ENCODE results near the gene C1orf226.
A peak's percentile ranks its signal among the peaks of the same experiment; 100 is the strongest.

Gene C1orf226

GRCh38 chr1:162365284-162366020 lies 16.1 kb upstream of the C1orf226 start:
- DNase-seq (ENCODE audit: low read depth) = no peak

GRCh38 chr1:162366149-162366548 lies 15.4 kb upstream of the C1orf226 start:
- peak; percentile 72 for DNase-seq (ENCODE audit: low read depth)

- DNase-seq (ENCODE audit: low read depth) = no peak
These were observed 14.9 kb upstream of the C1orf226 start for GRCh38 chr1:162366671-162367070.

DNA sequence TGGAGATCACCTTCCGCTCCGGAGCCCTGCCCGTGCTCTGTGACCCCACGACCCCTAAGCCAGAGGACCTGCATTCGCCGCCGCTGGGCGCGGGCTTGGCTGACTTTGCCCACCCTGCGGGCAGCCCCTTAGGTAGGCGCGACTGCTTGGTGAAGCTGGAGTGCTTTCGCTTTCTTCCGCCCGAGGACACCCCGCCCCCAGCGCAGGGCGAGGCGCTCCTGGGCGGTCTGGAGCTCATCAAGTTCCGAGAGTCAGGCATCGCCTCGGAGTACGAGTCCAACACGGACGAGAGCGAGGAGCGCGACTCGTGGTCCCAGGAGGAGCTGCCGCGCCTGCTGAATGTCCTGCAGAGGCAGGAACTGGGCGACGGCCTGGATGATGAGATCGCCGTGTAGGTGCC lies 14.5 kb upstream of the C1orf226 start:
- DNase-seq (ENCODE audit: low read depth) = peak; percentile 34

DNA sequence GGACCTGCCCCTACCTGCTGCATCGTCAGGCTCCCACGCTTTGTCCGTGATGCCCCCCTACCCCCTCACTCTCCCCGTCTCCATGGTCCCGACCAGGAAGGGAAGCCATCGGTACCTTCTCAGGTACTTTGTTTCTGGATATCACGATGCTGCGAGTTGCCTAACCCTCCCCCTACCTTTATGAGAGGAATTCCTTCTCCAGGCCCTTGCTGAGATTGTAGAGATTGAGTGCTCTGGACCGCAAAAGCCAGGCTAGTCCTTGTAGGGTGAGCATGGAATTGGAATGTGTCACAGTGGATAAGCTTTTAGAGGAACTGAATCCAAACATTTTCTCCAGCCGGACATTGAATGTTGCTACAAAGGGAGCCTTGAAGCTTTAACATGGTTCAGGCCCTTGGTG lies 13.8 kb upstream of the C1orf226 start:
- DNase-seq (ENCODE audit: low read depth) = no peak

DNA sequence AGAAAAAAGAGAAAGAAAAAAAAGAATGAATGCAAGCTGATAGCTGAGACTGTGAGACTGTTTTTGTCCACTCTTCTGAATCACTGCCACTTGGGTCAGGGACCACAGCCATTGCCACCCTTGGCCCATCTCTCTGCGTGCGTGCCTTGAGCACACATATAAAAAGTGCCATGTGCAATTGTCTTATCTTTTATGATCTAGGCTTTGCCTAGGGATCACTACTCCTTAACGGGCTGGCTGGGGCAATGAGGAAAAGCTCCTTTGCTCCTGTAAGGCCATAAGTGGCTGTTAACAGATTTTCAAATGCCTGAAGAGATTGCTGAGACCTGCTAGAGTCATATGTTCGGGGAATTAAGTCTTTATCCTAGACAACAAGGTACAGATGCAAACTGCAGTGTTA lies 13.1 kb upstream of the C1orf226 start:
- no peak for DNase-seq (ENCODE audit: low read depth)

DNA sequence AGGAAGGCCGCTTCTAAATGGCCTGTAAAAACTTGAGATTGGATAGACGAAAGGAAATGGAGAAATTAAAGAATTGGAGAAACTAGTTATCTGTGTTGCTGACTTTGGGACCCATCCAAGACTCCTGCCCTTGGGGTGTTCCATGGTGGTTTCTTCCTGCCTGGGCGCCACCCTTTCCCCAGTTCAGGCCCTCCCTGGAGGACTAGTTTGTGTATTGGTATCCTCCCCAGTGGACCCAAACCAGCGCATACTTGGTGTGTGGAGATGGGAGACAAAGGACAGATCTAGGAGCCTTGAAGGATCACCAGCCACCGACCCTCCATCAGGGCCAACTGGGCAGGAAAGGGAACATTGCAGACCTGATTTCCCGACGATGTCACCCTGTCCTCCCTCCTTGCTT lies 12.0 kb upstream of the C1orf226 start:
- DNase-seq (ENCODE audit: low read depth) = no peak

GRCh38 chr1:162370161-162370560 lies 11.4 kb upstream of the C1orf226 start:
- no peak for DNase-seq (ENCODE audit: low read depth)

GRCh38 chr1:162370721-162371120 lies 10.8 kb upstream of the C1orf226 start:
- DNase-seq (ENCODE audit: low read depth) = no peak

- peak; percentile 40 for DNase-seq (ENCODE audit: low read depth)
These were observed 9.9 kb upstream of the C1orf226 start for GRCh38 chr1:162371611-162372010.

- DNase-seq (ENCODE audit: low read depth) = peak; percentile 66
These were observed 9.1 kb upstream of the C1orf226 start for GRCh38 chr1:162372159-162373071.

GRCh38 chr1:162373072-162373427 lies 8.5 kb upstream of the C1orf226 start:
- DNase-seq (ENCODE audit: low read depth) = no peak

DNA sequence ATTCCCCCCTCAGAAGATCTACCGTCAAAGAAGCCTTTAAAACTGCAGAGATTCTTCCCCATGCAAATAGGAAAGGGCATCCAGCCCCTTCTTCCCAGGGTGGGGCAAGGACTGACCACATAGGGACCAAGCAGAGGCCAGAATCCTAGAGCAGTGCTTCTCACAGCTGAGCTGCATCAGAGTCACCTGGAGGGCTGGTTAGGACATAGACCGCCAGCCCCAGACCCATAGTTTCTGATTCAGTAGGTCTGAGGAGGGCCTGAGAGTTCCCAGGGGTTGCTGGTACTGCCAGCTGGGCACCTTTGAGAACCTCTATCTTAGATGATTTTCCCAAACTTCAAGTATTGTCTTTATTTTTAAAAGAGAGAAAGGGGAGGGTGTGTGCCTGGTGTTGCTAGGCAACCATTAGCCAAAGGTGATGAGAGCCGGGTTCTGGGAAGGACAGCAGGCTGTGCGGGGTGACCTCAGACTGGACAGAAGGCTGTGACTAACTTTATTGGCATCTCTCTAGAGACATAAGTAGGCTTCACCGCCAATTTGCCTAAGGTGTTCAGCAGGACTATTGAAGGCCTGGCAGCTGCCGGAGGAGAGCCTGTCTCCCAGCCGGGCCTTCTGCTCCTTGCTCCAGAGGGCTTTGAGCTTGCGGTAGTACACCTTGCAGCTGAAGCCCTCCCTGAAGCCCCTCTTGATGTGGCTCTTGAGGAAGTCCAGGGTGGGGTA lies 7.8 kb upstream of the C1orf226 start:
- peak; percentile 49 for DNase-seq (ENCODE audit: low read depth)

DNA sequence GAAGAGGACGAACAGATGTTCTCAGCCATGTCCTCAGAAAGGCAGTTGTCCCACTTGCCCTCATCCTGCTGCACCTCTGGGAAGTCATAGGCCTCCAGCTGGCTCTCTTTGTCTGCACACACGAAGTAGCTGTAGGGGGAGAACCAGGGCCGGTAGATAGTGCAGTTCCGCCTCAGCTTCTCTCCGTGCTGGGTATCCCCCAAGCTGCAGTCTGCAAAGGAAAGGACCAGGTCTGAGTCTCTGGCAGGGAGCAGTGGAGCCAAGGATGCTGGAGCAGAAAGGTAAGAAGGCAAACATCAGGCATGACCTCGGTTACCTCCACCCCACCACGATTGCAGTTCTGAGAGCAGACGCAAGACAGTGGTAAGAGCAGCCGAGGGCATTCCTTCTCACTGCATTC lies 7.1 kb upstream of the C1orf226 start:
- DNase-seq (ENCODE audit: low read depth) = no peak

DNA sequence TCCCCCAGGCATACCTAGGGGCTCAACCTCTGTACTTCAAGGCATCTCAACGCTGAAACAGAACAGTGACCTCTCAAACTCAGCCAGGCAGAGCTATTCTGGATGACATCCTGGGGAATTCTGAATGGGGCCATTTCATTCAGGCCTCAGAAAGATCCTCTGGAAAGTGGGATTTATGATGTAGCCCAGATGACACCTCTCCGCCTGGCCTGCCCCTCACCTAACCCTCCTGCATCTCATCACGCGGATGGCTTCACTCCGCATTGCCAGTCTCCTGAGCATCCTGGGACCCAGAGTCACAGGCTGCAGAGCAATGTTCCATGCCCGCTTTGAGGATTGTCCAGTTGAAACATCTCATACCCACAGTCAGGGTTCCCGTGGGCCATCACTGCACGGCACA lies 6.1 kb upstream of the C1orf226 start:
- DNase-seq (ENCODE audit: low read depth) = no peak

- DNase-seq (ENCODE audit: low read depth) = no peak
These were observed 4.8 kb upstream of the C1orf226 start, which contains the start of gene SPATA46 for GRCh38 chr1:162376691-162377090. TSS of gene SPATA46 (minus strand) at chr1:162376854. CDS start at chr1:162376790, 64 bp downstream.

GRCh38 chr1:162380061-162380846 lies 1.3 kb upstream of the C1orf226 start:
- peak; percentile 71 for DNase-seq (ENCODE audit: low read depth)

DNA sequence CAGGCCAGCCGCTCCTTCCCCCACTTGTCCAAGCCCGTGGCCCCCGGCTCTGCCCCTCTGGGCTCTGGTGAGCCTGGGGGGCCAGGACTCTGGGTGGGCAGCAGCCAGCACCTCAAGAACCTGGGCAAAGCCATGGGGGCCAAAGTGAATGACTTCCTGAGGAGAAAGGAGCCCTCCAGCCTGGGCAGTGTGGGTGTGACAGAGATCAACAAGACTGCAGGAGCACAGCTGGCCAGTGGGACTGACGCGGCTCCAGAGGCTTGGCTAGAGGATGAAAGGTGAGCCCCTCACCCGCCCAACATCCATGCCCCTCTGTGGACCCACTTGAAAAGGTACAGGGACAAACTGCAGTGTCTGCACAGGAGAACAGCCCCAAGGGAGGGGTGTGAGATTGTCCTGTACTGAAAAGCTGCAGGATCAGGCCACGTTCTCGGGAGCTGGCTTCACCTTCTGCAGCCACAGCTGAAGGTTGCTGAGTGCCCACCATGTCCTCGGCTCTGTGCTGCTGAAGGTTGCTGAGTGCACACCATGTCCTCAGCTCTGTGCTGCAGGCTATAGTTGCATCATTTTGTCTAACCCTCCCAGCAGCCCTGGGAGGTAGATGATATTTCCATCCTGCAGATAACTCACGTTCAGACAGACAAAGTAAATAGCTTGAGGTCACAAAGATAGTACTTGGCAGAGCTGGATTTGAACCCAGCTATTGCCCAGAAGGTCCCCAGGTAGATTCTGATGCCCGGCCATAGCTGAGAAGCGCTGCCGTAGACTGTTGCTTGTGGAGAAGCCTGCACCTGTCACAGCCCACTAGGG lies 618 bp downstream of the C1orf226 start:
- DNase-seq (ENCODE audit: low read depth) = peak; percentile 32

DNA sequence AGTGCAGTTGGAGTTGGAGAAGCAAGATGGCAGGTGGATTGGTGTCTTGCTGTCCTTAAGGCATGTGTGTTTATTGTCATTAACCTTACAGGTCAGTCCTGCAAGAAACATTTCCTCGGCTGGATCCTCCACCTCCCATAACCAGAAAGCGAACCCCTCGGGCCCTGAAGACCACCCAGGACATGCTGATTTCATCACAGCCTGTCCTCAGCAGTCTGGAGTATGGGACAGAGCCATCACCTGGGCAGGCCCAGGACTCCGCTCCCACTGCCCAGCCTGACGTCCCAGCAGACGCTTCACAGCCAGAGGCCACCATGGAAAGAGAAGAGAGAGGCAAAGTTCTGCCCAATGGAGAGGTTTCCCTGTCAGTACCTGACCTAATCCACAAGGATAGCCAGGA lies 1.6 kb downstream of the C1orf226 start:
- no peak for DNase-seq (ENCODE audit: low read depth)

GRCh38 chr1:162383516-162383915 lies 2.0 kb downstream of the C1orf226 start:
- no peak for DNase-seq (ENCODE audit: low read depth)

- no peak for DNase-seq (ENCODE audit: low read depth)
These were observed 2.6 kb downstream of the C1orf226 start for GRCh38 chr1:162384116-162384515.
